Prostate gland (tissue), 2 donors: Measurements from ENCODE around the gene PLCB1. TPM values are rescaled to one million over a fixed set of nuclear protein-coding genes. Genes with fewer than 3 reads are reported as not detected.

ENCODE experiments used
- DNase-seq: peaks from one replicate; pipeline ENCODE4 v3.0.0-alpha.2; 2019; ENCODE audit warnings: low spot score
- H3K27ac ChIP-seq, 2 donors: fragments of 200-600 bp; sonication (generic); 2 replicates each; pipeline ENCODE4 v1.5.1; 2017 to 2019
- H3K27me3 ChIP-seq: fragments of 200-600 bp; sonication (generic); replicated peaks from 2 replicates; pipeline ENCODE4 v1.5.1; 2019; ENCODE audit not compliant: insufficient read depth
- H3K36me3 ChIP-seq, 2 donors: fragments of 200-600 bp; sonication (generic); 1 replicate in 1 of 2; 2 replicates in 1 of 2; pipeline versions ENCODE4 v1.5.1 to v1.8.1; 2017 to 2019
- H3K4me1 ChIP-seq: fragments of 200-600 bp; sonication (generic); replicated peaks from 2 replicates; pipeline ENCODE4 v1.5.1; 2019
- H3K4me3 ChIP-seq, 2 donors: fragments of 200-600 bp; sonication (generic); 2 replicates each; pipeline ENCODE4 v1.5.1; 2017 to 2019
- H3K9me3 ChIP-seq: fragments of 200-600 bp; sonication (generic); 2 replicates; pipeline ENCODE4 v1.5.1; 2017
- POLR2A ChIP-seq: fragments of 450-650 bp; IDR thresholded peaks from one replicate; pipeline ENCODE4 v1.6.1; 2016; ENCODE audit warnings: antibody characterized with exemption, mild to moderate bottlenecking
- POLR2AphosphoS5 ChIP-seq: sonication (generic); formaldehyde crosslinking; IDR thresholded peaks from one replicate; pipeline ENCODE4 v1.6.1; 2017; ENCODE audit warnings: antibody characterized with exemption
- WGBS: methylation state at CpG from one replicate; pipeline ENCODE4 v1.1.5; 2018; 5-methylcytosine and 5-hydroxymethylcytosine counted together
- intact Hi-C: fragments of 100-400 bp; cut with DNase I; formaldehyde crosslinking; loops from one replicate; pipeline ENCODE4 v1.14.2; 2022
- total RNA-seq, 2 donors: library from RNA; depleted of rRNA; stranded (reverse); fragments of >200 nt; gene quantifications; one replicate each; pipeline ENCODE4 v1.1.0, GENCODE V29; 2016
- TF ChIP-seq, protein P1 (sequence below), 4 experiments: fragments of 200-600 bp in 2 of 4; fragments of 450-650 bp in 2 of 4; sonication (generic) in 2 of 4; IDR thresholded peaks; 1 replicate in 3 of 4; 2 replicates in 1 of 4; pipeline ENCODE4 v1.5.1; 2016 to 2019; ENCODE audit warnings: antibody characterized with exemption in 4 of 4, mild to moderate bottlenecking in 2 of 4, moderate library complexity in 2 of 4

PLCB1 gene
- total RNA-seq, 2 donors from 2014 or later: 24.3 to 26.3 TPM

GRCh38 chr20:8226106-8226505, 94.0 kb downstream of the PLCB1 start:
- intact Hi-C loops: no loop called here
- H3K27me3 ChIP-seq: no peaks in the 10 kb centered on the region
- H3K27ac ChIP-seq: no peak overlapping the region
- H3K4me1 ChIP-seq: no peaks in the 10 kb centered on the region
- TF ChIP-seq, protein P1, sequence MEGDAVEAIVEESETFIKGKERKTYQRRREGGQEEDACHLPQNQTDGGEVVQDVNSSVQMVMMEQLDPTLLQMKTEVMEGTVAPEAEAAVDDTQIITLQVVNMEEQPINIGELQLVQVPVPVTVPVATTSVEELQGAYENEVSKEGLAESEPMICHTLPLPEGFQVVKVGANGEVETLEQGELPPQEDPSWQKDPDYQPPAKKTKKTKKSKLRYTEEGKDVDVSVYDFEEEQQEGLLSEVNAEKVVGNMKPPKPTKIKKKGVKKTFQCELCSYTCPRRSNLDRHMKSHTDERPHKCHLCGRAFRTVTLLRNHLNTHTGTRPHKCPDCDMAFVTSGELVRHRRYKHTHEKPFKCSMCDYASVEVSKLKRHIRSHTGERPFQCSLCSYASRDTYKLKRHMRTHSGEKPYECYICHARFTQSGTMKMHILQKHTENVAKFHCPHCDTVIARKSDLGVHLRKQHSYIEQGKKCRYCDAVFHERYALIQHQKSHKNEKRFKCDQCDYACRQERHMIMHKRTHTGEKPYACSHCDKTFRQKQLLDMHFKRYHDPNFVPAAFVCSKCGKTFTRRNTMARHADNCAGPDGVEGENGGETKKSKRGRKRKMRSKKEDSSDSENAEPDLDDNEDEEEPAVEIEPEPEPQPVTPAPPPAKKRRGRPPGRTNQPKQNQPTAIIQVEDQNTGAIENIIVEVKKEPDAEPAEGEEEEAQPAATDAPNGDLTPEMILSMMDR (IDR thresholded peaks at IDR 0.05): no peak
- TF ChIP-seq POLR2A (no peak), POLR2AphosphoS5 (no peak)
- 98% methylated on average over 2 of the region's 2 CpGs for WGBS
- H3K4me3 ChIP-seq: no peak overlapping the region
- no peaks in the 10 kb centered on the region for H3K36me3 ChIP-seq
- H3K9me3 ChIP-seq: no peaks in the 10 kb centered on the region
- no peak for DNase-seq

DNA sequence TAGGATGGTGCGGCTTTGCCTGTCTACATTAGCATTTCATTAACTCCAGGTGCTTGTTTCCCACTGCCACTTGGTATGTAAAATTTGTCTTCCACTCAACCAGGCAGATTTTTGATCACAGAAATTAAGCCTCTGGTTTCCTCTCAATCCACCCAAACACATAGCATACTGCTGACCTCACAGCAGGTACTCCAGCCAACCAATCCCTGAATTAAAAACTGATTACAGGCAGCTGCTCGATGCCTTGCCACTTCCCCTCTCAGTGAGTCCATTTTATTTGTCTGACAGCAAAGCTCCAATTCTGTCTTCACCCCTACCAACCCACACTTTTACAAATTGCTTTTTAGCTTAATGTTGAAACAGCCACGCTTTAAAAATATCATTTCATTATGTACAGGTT, 95.2 kb downstream of the PLCB1 start:
- H3K4me3 ChIP-seq: no peak overlapping the region
- TF ChIP-seq POLR2A (no peak), POLR2AphosphoS5 (no peak)
- TF ChIP-seq, protein P1 (IDR thresholded peaks at IDR 0.05): no peak
- no peaks in the 10 kb centered on the region for H3K27me3 ChIP-seq
- no peaks in the 10 kb centered on the region for H3K4me1 ChIP-seq
- intact Hi-C loops: no loop called here
- DNase-seq: no peak
- no peaks in the 10 kb centered on the region for H3K36me3 ChIP-seq
- no peaks in the 10 kb centered on the region for H3K9me3 ChIP-seq
- H3K27ac ChIP-seq: no peak overlapping the region
- WGBS: 88% methylated on average over 3 of the region's 3 CpGs

- H3K27me3 ChIP-seq: no peaks in the 10 kb centered on the region
- H3K36me3 ChIP-seq: no peaks in the 10 kb centered on the region
- H3K9me3 ChIP-seq: no peaks in the 10 kb centered on the region
- H3K4me1 ChIP-seq: no peaks in the 10 kb centered on the region
- H3K4me3 ChIP-seq: no peak overlapping the region
- no peak for DNase-seq
- TF ChIP-seq POLR2AphosphoS5 (no peak), POLR2A (no peak)
- TF ChIP-seq, protein P1 (IDR thresholded peaks at IDR 0.05): no peak
- H3K27ac ChIP-seq: no peak overlapping the region
- 94% methylated on average over 3 of the region's 3 CpGs for WGBS
- intact Hi-C loops: no loop called here
Observed at GRCh38 chr20:8228315-8228714, 96.2 kb downstream of the PLCB1 start.

DNA sequence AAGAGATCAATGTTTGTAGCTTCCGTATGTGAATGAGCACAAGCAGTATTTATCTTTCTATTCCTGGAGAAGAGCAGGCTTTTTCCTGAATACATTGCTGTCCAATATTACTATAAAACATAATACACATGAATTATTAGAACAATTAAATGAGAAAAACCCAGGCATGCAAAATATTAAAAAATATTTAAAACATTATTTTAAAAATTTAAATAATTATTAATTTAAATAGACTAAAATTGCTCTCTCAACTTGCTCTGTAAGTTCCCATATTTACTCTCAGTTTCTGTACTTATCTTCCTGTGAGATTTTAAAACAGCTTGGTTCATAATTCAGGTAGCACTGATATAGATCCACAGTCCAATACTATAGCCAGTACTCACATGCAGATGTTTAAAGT, 97.0 kb downstream of the PLCB1 start:
- DNase-seq: no peak
- TF ChIP-seq, protein P1 (IDR thresholded peaks at IDR 0.05): no peak
- TF ChIP-seq POLR2AphosphoS5: no peak
- TF ChIP-seq POLR2A: no peak
- Histone ChIP-seq H3K9me3 (no peaks in the 10 kb centered on the region), H3K4me1 (no peaks in the 10 kb centered on the region), H3K4me3 (no peak overlapping the region), H3K36me3 (no peaks in the 10 kb centered on the region), H3K27ac (no peak overlapping the region), H3K27me3 (no peaks in the 10 kb centered on the region)
- 91% methylated on average over 1 of the region's 1 CpG for WGBS
- intact Hi-C loops: no loop called here

DNA sequence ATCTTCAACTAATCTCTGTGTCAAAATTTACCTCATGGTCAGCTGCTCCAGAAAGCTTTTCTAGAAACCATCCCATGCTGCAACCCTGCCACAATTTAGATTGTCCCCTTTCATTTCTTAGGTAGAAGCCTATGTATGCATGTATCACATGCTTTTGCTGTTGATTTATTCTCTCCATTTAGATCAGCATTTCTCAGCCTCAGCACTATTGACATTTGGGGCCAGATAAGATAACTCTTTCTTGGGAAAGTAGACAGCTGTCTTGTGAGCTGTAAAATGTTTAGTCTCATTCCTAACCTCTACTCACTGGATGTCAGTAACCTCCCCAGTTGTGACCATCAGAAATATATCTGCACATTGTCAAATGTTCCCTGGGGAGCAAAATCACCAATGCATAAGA, 99.0 kb downstream of the PLCB1 start:
- Histone ChIP-seq H3K9me3 (no peaks in the 10 kb centered on the region), H3K27me3 (no peaks in the 10 kb centered on the region), H3K27ac (no peak overlapping the region), H3K4me1 (no peaks in the 10 kb centered on the region), H3K4me3 (no peak overlapping the region), H3K36me3 (no peaks in the 10 kb centered on the region)
- TF ChIP-seq POLR2AphosphoS5 (no peak), POLR2A (no peak)
- TF ChIP-seq, protein P1 (IDR thresholded peaks at IDR 0.05): no peak
- intact Hi-C loops: no loop called here
- no peak for DNase-seq
